ENCODE data around the gene ZBP1. TPM values are rescaled to one million over a fixed set of nuclear protein-coding genes. Genes with fewer than 3 reads are reported as not detected.
A peak's percentile ranks its signal among the peaks of the same experiment; 100 is the strongest.

Gene ZBP1
- total RNA-seq, 4 donors from 2014 or later: 0.08 to 1.7 (median 0.23) TPM

GRCh38 chr20:57624124-57624523 lies 3.9 kb upstream of the ZBP1 start:
- TF ChIP-seq CTCF (IDR thresholded peaks at IDR 0.05) (no peak), POLR2A (IDR thresholded peaks at IDR 0.05) (no peak)
- no peaks in the 10 kb centered on the region for H3K36me3 ChIP-seq
- peaks cover 8 to 53% (median 30%) of the 10 kb centered on the region in 3 donors for H3K4me1 ChIP-seq
- WGBS, 2 donors: 89 to 94% methylated on average over 3 of the region's 3 CpGs
- no peak for DNase-seq
- no peak overlapping the region for H3K4me3 ChIP-seq
- intact Hi-C loops (cut with DNase I): no loop called here
- no peak overlapping the region for H3K27ac ChIP-seq
- peaks cover 0 to 7% (median 0%) of the 10 kb centered on the region in 4 donors for H3K27me3 ChIP-seq
- peaks cover 0 to 4% (median 0%) of the 10 kb centered on the region in 3 donors for H3K9me3 ChIP-seq

GRCh38 chr20:57622579-57623381 lies 2.6 kb upstream of the ZBP1 start:
- H3K36me3 ChIP-seq: no peaks in the 10 kb centered on the region
- TF ChIP-seq POLR2A (IDR thresholded peaks at IDR 0.05) (no peak), CTCF (IDR thresholded peaks at IDR 0.05) (peak; percentile 57 to 85 (median 72))
- H3K27ac ChIP-seq: no peak overlapping the region
- no peak for DNase-seq
- H3K27me3 ChIP-seq: peaks cover 0 to 7% (median 0%) of the 10 kb centered on the region in 4 donors
- no peak overlapping the region for H3K4me3 ChIP-seq
- peaks cover 0 to 4% (median 0%) of the 10 kb centered on the region in 3 donors for H3K9me3 ChIP-seq
- intact Hi-C loops (cut with DNase I): no loop called here
- 40 to 49% methylated on average over 7 to 12 of the region's 14 CpGs for WGBS, 2 donors
- H3K4me1 ChIP-seq: peaks cover 8 to 54% (median 34%) of the 10 kb centered on the region in 3 donors

DNA sequence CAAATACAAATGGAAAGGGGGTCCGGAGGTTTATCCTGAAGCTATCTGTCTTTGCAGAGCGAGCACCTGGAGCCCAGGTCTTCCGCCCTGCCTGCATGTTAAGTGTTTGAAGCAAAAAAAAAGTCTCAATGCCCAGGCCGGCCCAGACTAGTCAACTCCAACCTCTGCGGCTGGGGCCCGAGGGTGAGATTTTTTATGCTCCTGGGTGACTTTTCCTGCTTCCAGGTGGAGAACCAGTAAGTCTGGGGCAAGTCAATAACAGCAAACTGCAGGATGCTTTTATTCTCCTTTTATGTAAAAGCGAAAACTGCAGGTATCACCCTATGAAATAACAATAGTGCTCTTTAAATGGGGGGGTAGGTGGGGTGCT lies 2.0 kb upstream of the ZBP1 start:
- no peaks in the 10 kb centered on the region for H3K36me3 ChIP-seq
- peaks cover 0 to 7% (median 0%) of the 10 kb centered on the region in 4 donors for H3K27me3 ChIP-seq
- intact Hi-C loops (cut with DNase I): no loop called here
- H3K4me3 ChIP-seq: no peak overlapping the region
- peaks cover 8 to 50% (median 31%) of the 10 kb centered on the region in 3 donors for H3K4me1 ChIP-seq
- TF ChIP-seq CTCF (IDR thresholded peaks at IDR 0.05) (no peak), POLR2A (IDR thresholded peaks at IDR 0.05) (no peak)
- no peak overlapping the region for H3K27ac ChIP-seq
- DNase-seq: no peak
- peaks cover 0 to 4% (median 0%) of the 10 kb centered on the region in 3 donors for H3K9me3 ChIP-seq
- WGBS, 2 donors: 34 to 62% methylated on average over 6 of the region's 7 CpGs

- Histone ChIP-seq H3K36me3 (no peaks in the 10 kb centered on the region), H3K27ac (peak overlapping the region in 2 of 4 donors; percentile 65 to 71), H3K27me3 (peaks cover 0 to 9% (median 0%) of the 10 kb centered on the region in 4 donors), H3K9me3 (peaks cover 0 to 4% (median 0%) of the 10 kb centered on the region in 3 donors), H3K4me3 (no peak overlapping the region), H3K4me1 (peaks cover 8 to 49% (median 31%) of the 10 kb centered on the region in 3 donors)
- TF ChIP-seq CTCF (IDR thresholded peaks at IDR 0.05) (no peak), POLR2A (IDR thresholded peaks at IDR 0.05) (no peak)
- intact Hi-C loops (cut with DNase I): no loop called here
- 64 to 78% methylated on average over 10 to 16 of the region's 16 CpGs for WGBS, 2 donors
- no peak for DNase-seq
These were observed 1.4 kb upstream of the ZBP1 start for GRCh38 chr20:57621421-57622200.

DNA sequence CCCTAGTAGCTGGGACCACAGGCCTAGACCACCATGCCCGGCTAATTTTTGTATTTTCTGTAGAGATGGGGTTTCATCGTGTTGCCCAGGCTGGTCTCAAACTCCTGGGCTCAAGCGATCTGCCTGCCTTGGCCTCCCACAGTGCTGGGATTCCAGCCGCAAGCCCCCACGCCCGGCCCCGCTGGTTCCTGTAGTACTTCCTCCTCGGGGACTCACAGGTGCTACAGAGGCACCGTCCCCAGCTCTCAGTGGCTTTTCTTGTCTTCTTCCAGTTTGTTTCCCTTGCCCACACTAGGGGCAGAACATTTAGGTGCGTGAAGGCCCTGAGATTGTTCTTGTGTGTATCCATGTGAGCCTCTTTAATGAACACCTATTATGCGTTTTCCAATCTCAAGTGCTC lies 773 bp upstream of the ZBP1 start:
- peaks cover 8 to 49% (median 31%) of the 10 kb centered on the region in 3 donors for H3K4me1 ChIP-seq
- H3K4me3 ChIP-seq: no peak overlapping the region
- no peaks in the 10 kb centered on the region for H3K36me3 ChIP-seq
- intact Hi-C loops (cut with DNase I): no loop called here
- TF ChIP-seq POLR2A (IDR thresholded peaks at IDR 0.05) (no peak), CTCF (IDR thresholded peaks at IDR 0.05) (no peak)
- peaks cover 0 to 4% (median 0%) of the 10 kb centered on the region in 3 donors for H3K9me3 ChIP-seq
- DNase-seq: no peak
- H3K27me3 ChIP-seq: peaks cover 0 to 16% (median 0%) of the 10 kb centered on the region in 4 donors
- peak overlapping the region in 3 of 4 donors; percentile 11 to 71 (median 65) for H3K27ac ChIP-seq
- 63 to 77% methylated on average over 6 to 11 of the region's 11 CpGs for WGBS, 2 donors
